ENCODE data around the gene DLG1. TPM values are rescaled to one million over a fixed set of nuclear protein-coding genes. Genes with fewer than 3 reads are reported as not detected.

Gene DLG1
- total RNA-seq, 1 experiment from 2014 or later = 127 TPM

GRCh38 chr3:196996454-196997265 is 301.8 kb downstream of the DLG1 start:
- no peak for DNase-seq
- CTCF ChIA-PET = interaction anchor here (0.5 kb wide), 1 partner anchor 294 kb away, joined by 11 read pairs; no protein-coding TSS in a partner anchor
- Mint-ChIP-seq H3K27me3 (ENCODE audit: unreplicated experiment) (no peaks in the 10 kb centered on the region), H3K4me1 (ENCODE audit: low read depth, unreplicated experiment) (no peaks in the 10 kb centered on the region), H3K36me3 (ENCODE audit: insufficient read depth, unreplicated experiment) (no peaks in the 10 kb centered on the region), H3K4me3 (ENCODE audit: low read depth, unreplicated experiment) (no peak overlapping the region), H3K27ac (ENCODE audit: unreplicated experiment) (no peak overlapping the region), H3K9me3 (ENCODE audit: low read depth, unreplicated experiment) (no peaks in the 10 kb centered on the region)
- intact Hi-C loops (cut with micrococcal nuclease; ENCODE audit: unreplicated experiment) = no loop called here
- TF ChIP-seq CTCF (IDR thresholded peaks at IDR 0.05; ENCODE audit: unreplicated experiment) = no peak
- no TSS peak for BruUV-seq (replicated peaks)

GRCh38 chr3:196995646-196996355 is 302.6 kb downstream of the DLG1 start:
- CTCF ChIA-PET = no interaction called here
- no peaks in the 10 kb centered on the region for H3K27me3 Mint-ChIP-seq (ENCODE audit: unreplicated experiment)
- H3K4me3 Mint-ChIP-seq (ENCODE audit: low read depth, unreplicated experiment) = no peak overlapping the region
- no peak for DNase-seq
- no peak for TF ChIP-seq CTCF (IDR thresholded peaks at IDR 0.05; ENCODE audit: unreplicated experiment)
- no TSS peak for BruUV-seq (replicated peaks)
- H3K4me1 Mint-ChIP-seq (ENCODE audit: low read depth, unreplicated experiment) = no peaks in the 10 kb centered on the region
- H3K36me3 Mint-ChIP-seq (ENCODE audit: insufficient read depth, unreplicated experiment) = no peaks in the 10 kb centered on the region
- no peak overlapping the region for H3K27ac Mint-ChIP-seq (ENCODE audit: unreplicated experiment)
- H3K9me3 Mint-ChIP-seq (ENCODE audit: low read depth, unreplicated experiment) = no peaks in the 10 kb centered on the region
- intact Hi-C loops (cut with micrococcal nuclease; ENCODE audit: unreplicated experiment) = no loop called here

GRCh38 chr3:196995027-196995426 is 303.4 kb downstream of the DLG1 start:
- Mint-ChIP-seq H3K27me3 (ENCODE audit: unreplicated experiment) (peaks cover 2% of the 10 kb centered on the region), H3K9me3 (ENCODE audit: low read depth, unreplicated experiment) (no peaks in the 10 kb centered on the region), H3K27ac (ENCODE audit: unreplicated experiment) (no peak overlapping the region), H3K36me3 (ENCODE audit: insufficient read depth, unreplicated experiment) (no peaks in the 10 kb centered on the region), H3K4me3 (ENCODE audit: low read depth, unreplicated experiment) (no peak overlapping the region), H3K4me1 (ENCODE audit: low read depth, unreplicated experiment) (no peaks in the 10 kb centered on the region)
- DNase-seq = no peak
- TF ChIP-seq CTCF (IDR thresholded peaks at IDR 0.05; ENCODE audit: unreplicated experiment) = no peak
- intact Hi-C loops (cut with micrococcal nuclease; ENCODE audit: unreplicated experiment) = no loop called here
- CTCF ChIA-PET = no interaction called here
- no TSS peak for BruUV-seq (replicated peaks)

- no peak for DNase-seq
- Mint-ChIP-seq H3K36me3 (ENCODE audit: insufficient read depth, unreplicated experiment) (no peaks in the 10 kb centered on the region), H3K9me3 (ENCODE audit: low read depth, unreplicated experiment) (no peaks in the 10 kb centered on the region), H3K4me1 (ENCODE audit: low read depth, unreplicated experiment) (no peaks in the 10 kb centered on the region), H3K27me3 (ENCODE audit: unreplicated experiment) (peaks cover 11% of the 10 kb centered on the region), H3K4me3 (ENCODE audit: low read depth, unreplicated experiment) (no peak overlapping the region), H3K27ac (ENCODE audit: unreplicated experiment) (no peak overlapping the region)
- CTCF ChIA-PET = no interaction called here
- no TSS peak for BruUV-seq (replicated peaks)
- TF ChIP-seq CTCF (IDR thresholded peaks at IDR 0.05; ENCODE audit: unreplicated experiment) = no peak
- intact Hi-C loops (cut with micrococcal nuclease; ENCODE audit: unreplicated experiment) = no loop called here
These were observed 304.4 kb downstream of the DLG1 start for GRCh38 chr3:196994056-196994455.

Small RNA genes within 50 kb of the gene (microRNA-seq; reads per million reads assigned to microRNA genes)
- gene MIR4797 = not detected

Data from Calu3 (cell line).